Hippocampal formation (tissue), 2 donors: Measurements from ENCODE around the gene C6orf141.

ENCODE experiments used
- DNase-seq, 2 donors: peaks; one replicate each; lab custom pipeline; 2025; lab: John Stamatoyannopoulos, UW

C6orf141 gene

GRCh38 chr6:49550492-49551077 lies at the start of gene C6orf141:
C6orf141 (plus strand) TSS chr6:49550668; CDS start chr6:49550793, 125 bp downstream.
- DNase-seq: no peak

DNA sequence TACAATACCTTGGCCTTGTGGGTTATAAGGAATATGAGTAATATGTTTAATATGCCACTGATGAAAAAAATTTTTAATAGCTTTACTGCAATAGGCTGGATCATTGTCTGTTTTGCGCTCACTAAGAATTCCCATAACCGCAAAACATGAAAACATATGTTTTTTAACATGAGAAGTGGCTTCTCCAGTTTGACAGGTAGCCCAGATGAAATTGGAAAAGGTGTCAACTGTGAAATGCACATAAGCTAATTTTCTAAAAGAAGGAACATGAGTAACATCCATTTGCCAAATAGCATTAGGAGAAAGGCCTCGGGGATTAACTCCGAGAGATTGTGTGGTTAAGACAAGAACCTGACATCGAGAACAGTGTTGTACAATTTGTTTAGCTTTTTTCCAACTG lies 45.8 kb upstream of the C6orf141 start:
- DNase-seq: no peak

DNA sequence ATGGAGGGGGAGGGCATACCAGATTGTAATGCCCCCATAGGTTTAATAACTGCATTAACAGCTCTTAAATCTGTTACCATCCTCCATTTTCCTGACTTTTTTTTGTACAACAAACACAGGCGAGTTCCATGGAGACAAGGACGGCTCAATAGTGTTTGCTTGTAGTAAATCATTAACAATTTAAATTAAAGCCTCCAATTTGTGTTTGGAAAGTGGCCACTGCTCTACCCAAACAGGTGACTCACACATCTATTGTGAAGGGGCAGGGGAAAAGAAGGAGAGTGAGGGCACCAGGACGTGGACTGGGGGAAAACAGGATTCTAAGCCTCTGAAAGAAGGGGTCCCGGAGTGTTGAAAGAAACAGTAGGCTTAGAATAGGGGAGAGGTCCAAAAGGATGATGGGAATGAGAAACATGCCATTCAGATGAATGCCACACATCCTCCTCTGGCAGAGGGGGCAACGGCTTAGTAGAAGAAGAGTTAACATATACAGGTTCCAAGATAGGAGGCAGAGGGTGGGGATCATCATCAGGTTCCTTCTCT lies 43.8 kb upstream of the C6orf141 start:
- no peak for DNase-seq

GRCh38 chr6:49509342-49509741 lies 41.1 kb upstream of the C6orf141 start:
- no peak for DNase-seq

- DNase-seq: no peak
Measured at GRCh38 chr6:49513153-49513989, 37.1 kb upstream of the C6orf141 start.

- DNase-seq: no peak
Measured at GRCh38 chr6:49514571-49515484, 35.6 kb upstream of the C6orf141 start.

GRCh38 chr6:49515485-49516146 lies 34.9 kb upstream of the C6orf141 start:
- DNase-seq: no peak

DNA sequence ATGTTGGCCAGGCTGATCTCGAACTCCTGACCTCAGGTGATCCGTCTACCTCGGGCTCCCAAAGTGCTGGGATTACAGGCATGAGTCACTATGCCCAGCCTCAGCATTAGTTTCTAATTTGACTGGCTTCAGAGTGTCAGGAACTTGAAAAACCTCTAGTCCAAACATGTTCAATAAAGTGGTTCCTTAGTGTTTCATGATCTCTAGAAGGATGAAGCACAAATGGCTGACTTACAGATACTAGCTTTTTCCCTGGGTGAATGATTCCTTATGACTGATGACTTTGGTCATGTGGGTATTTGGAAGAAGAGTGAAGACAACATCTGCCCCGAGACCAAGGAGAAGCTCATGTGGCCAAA lies 34.3 kb upstream of the C6orf141 start:
- no peak for DNase-seq

DNA sequence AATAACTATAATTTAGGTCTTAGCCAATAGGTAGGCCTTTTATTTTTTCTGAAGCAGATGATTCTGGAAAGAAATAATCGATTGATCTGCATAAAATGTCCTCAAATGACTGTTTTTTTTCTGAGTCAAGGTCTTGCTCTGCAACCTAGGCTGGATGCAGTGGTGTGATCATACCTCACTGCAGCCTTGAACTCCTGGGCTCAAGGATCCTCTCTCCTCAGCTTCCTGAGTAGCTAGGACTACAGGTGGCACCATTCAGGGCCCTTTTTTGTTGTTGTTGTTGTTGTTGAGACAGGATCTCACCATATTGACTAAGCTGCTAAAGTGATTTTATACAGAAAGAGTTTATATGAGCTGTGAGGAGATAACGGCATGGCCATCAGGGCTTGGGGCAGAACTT lies 32.5 kb upstream of the C6orf141 start:
- no peak for DNase-seq

GRCh38 chr6:49519660-49520059 lies 30.8 kb upstream of the C6orf141 start:
- no peak for DNase-seq

DNA sequence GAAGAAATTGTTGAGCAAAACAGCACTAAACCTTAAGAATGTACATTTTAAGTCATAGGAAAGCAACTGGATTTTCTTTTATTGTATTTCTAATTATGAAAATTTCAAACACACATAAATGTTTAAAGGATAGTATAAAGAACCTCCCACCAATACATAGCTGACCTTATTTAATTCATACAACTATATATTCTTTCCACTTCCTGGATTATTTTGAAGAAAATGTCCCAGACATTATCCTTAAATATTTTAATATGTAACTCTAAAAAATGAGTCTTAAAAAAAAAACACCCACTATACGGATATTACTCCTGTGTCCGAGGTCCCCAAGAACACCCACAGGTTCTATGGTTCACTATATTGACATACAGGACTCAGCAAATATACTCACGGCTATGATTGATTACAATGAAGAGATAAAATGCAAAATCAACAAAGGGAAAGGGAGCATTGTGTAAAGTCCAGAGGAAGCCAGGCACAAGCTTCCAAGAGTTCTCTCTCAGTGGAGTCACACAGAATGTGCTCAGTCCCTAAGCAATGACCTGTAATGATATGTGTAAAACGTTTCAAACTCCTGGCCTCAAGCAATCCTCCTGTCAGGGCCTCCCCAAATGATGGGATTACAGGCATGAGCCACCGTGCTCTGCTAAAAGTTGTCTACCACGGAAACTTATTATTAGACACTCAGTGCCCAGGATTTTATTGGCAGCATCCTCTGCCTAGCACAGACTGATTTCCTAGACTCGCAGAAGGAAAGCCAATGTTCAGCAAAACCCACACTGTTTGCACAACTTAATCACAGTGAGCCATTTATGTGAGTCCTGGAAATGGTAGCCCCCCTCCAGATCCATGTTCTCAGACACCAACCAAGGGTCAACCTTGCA lies 27.5 kb upstream of the C6orf141 start:
- DNase-seq: no peak

- no peak for DNase-seq
Measured at GRCh38 chr6:49523901-49524300, 26.6 kb upstream of the C6orf141 start.

GRCh38 chr6:49524541-49524940 lies 25.9 kb upstream of the C6orf141 start:
- no peak for DNase-seq

GRCh38 chr6:49526598-49526997 lies 23.9 kb upstream of the C6orf141 start:
- no peak for DNase-seq

DNA sequence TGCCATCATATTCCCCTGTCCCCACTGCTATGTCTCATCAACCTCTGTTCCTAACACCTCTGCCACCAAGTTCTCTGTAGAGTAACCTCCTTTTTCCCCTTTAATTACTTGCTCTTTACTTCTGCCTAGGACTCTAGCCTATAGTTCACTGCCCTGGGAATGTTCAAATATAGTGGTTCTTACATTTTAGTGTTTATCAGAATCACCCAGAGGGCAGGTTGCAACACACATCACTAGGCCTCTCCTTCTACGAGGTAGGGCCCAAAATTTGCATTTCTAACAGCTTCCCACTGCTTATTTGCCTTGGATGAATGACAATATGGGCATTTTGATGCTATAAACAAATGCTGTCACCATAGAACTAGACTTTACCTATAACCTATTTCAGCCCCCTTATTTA lies 23.1 kb upstream of the C6orf141 start:
- no peak for DNase-seq

- no peak for DNase-seq
Measured at GRCh38 chr6:49528571-49528970, 21.9 kb upstream of the C6orf141 start.

GRCh38 chr6:49530141-49530776 lies 20.2 kb upstream of the C6orf141 start:
- no peak for DNase-seq

DNA sequence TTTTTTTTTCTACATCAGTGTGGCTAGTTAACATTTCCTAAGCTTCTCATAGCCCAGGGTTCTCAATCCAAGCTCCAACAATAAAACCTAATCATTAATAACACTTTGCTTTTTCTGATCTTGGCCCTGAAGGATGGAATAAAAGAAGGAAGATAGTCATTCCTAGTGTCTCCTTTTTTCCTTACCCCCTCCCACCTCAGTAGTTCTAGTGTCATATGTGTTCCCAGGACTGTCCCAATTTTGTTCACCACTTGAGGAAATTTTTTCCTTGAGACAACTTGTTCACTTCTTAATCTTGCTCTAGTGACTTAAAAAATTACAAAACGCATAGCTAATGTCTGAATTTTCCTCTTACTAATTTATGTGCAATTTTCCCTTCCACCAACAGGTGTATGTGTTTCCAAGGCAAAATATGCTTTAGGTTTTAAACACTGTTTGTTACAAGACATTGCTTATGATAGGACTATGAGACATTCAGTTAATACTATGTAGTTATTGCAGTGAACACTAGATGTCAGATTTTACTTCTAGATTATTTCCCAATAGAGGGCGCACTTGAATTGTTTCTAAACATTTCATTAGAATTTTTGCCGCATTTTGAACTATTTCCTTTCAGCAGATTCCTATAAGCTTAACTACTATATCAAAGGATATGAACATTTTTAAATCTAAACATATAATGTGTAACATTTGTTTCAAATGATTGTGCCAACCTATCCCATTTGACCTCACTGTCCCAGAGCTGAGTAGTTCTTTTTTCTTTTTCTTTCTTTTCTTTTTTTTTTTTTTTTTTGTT lies 18.5 kb upstream of the C6orf141 start:
- DNase-seq: peak in 1 of 2 donors; percentile 78

GRCh38 chr6:49535795-49536194 lies 14.7 kb upstream of the C6orf141 start:
- no peak for DNase-seq
